ENCODE data around the gene TTC39A.
A peak's percentile ranks its signal among the peaks of the same experiment; 100 is the strongest.

Gene TTC39A

GRCh38 chr1:51296383-51297357, 33.7 kb downstream of the TTC39A start:
- peak; percentile 74 for DNase-seq

- DNase-seq = no peak
These were observed 34.4 kb downstream of the TTC39A start for GRCh38 chr1:51295926-51296325.

GRCh38 chr1:51294566-51295184, 35.7 kb downstream of the TTC39A start:
- DNase-seq = no peak

- DNase-seq = no peak
These were observed 36.4 kb downstream of the TTC39A start for GRCh38 chr1:51293898-51294515.

GRCh38 chr1:51290489-51290847, 39.9 kb downstream of the TTC39A start:
- no peak for DNase-seq

GRCh38 chr1:51289676-51290488, 40.5 kb downstream of the TTC39A start:
- no peak for DNase-seq

- no peak for DNase-seq
These were observed 41.8 kb downstream of the TTC39A start for GRCh38 chr1:51288578-51288977.

- no peak for DNase-seq
These were observed 42.4 kb downstream of the TTC39A start for GRCh38 chr1:51287966-51288365.

- DNase-seq = no peak
These were observed 45.3 kb downstream of the TTC39A start for GRCh38 chr1:51285055-51285454.

GRCh38 chr1:51284487-51284954, 45.8 kb downstream of the TTC39A start:
- no peak for DNase-seq

GRCh38 chr1:51283979-51284378, 46.4 kb downstream of the TTC39A start:
- DNase-seq = no peak

- no peak for DNase-seq
These were observed 47.8 kb downstream of the TTC39A start for GRCh38 chr1:51282605-51283004.

GRCh38 chr1:51281807-51282206, 48.6 kb downstream of the TTC39A start:
- no peak for DNase-seq

- DNase-seq = no peak
These were observed 49.9 kb downstream of the TTC39A start for GRCh38 chr1:51280321-51280978.

- DNase-seq = no peak
These were observed 54.1 kb downstream of the TTC39A start for GRCh38 chr1:51276286-51276685.

GRCh38 chr1:51274676-51275075, 55.7 kb downstream of the TTC39A start:
- no peak for DNase-seq

GRCh38 chr1:51272916-51273315, 57.4 kb downstream of the TTC39A start:
- no peak for DNase-seq

- peak; percentile 69 for DNase-seq
These were observed 59.6 kb downstream of the TTC39A start for GRCh38 chr1:51270751-51271150.

- DNase-seq = no peak
These were observed 61.7 kb downstream of the TTC39A start for GRCh38 chr1:51268634-51269033.

GRCh38 chr1:51266791-51267190, 63.6 kb downstream of the TTC39A start:
- DNase-seq = no peak

GRCh38 chr1:51266181-51266580, 64.2 kb downstream of the TTC39A start:
- DNase-seq = no peak

- no peak for DNase-seq
These were observed 64.7 kb downstream of the TTC39A start for GRCh38 chr1:51265618-51266017.

Measured in fibroblast of skin of back (primary cell).